ENCODE data around the gene ATXN1. TPM values are rescaled to one million over a fixed set of nuclear protein-coding genes. Genes with fewer than 3 reads are reported as not detected.
A peak's percentile ranks its signal among the peaks of the same experiment; 100 is the strongest.

ATXN1 gene
- total and polyA plus RNA-seq, 2 of the 13 experiments (the other 11 are each of a cell fraction or from before 2014, with no cell fraction given), result 20.7 to 39.5 TPM

- ChIA-PET CTCF (ENCODE audit: low intra/inter-chr PET ratio, low total read pairs) (no interaction called here), POLR2A (no interaction called here)
- no peak for FAIRE-seq
- H3K27ac ChIP-seq (ENCODE audit: extremely low read length, insufficient read depth, low read length), result no peak overlapping the region
- H2AFZ ChIP-seq (ENCODE audit: low read length), result no peak overlapping the region
- no TSS peak for BruUV-seq (replicated peaks)
- H3K36me3 ChIP-seq (replicated peaks in 1 of 2; ENCODE audit: control insufficient read depth in 1 of 2, insufficient read depth in 2 of 2, low read length in 2 of 2), result no peaks in the 10 kb centered on the region
- H3K79me2 ChIP-seq (ENCODE audit: insufficient read depth, low read length), result no peaks in the 10 kb centered on the region
- H3K4me2 ChIP-seq (ENCODE audit: low read depth, low read length), result no peak overlapping the region
- no peaks in the 10 kb centered on the region for H3K9me3 ChIP-seq (ENCODE audit: low read length)
- peaks cover 21% of the 10 kb centered on the region for H3K4me1 ChIP-seq (ENCODE audit: insufficient read depth, low read length)
- intact Hi-C loops (cut with micrococcal nuclease; ENCODE audit: unreplicated experiment), result loop anchor here (10.0 kb wide), 1 partner anchor 99 kb away; no protein-coding TSS in a partner anchor
- DNase-seq (ENCODE audit: low spot score), result no peak
- no peaks in the 10 kb centered on the region for H3K27me3 ChIP-seq (ENCODE audit: control insufficient read depth in 1 of 2, insufficient read depth in 2 of 2, low read length in 2 of 2)
- H3K4me3 ChIP-seq (replicated peaks in 1 of 3; ENCODE audit: insufficient read depth in 1 of 3, low read depth in 2 of 3, low read length in 3 of 3), result no peak overlapping the region
- no peak for ATAC-seq
- no peak overlapping the region for H3K9ac ChIP-seq (ENCODE audit: insufficient read depth, low read depth, low read length)
- 90% methylated on average over 5 of the region's 5 CpGs for WGBS (ENCODE audit: low lambda C conversion rate)
- no peaks in the 10 kb centered on the region for H4K20me1 ChIP-seq (ENCODE audit: insufficient read depth, low read length)
- in situ Hi-C loops (cut with HindIII; ENCODE audit: extremely low pct_ligation_motif_present, low pct_unique_long_range_greater_than_20kb), result no loop called here
- TF ChIP-seq ZNF788 (CRISPR knock-in tag; IDR thresholded peaks at IDR 0.05; ENCODE audit: borderline replicate concordance), result no peak
- TF ChIP-seq KLF16 (CRISPR knock-in tag; IDR thresholded peaks at IDR 0.05), result no peak
- TF ChIP-seq KDM5B (CRISPR knock-in tag; IDR thresholded peaks at IDR 0.05; ENCODE audit: borderline replicate concordance), result no peak
- TF ChIP-seq HOMEZ (CRISPR knock-in tag; IDR thresholded peaks at IDR 0.05; ENCODE audit: low read depth), result peak; percentile 63; the same call in 1 of the 2 replicates
- no peak for TF ChIP-seq MAFG (CRISPR knock-in tag; IDR thresholded peaks at IDR 0.05)
- TF ChIP-seq ZNF431 (CRISPR knock-in tag; IDR thresholded peaks at IDR 0.05; ENCODE audit: borderline replicate concordance, low read depth), result no peak
- no peak for TF ChIP-seq ZNF501 (CRISPR knock-in tag; IDR thresholded peaks at IDR 0.05)
- no peak for TF ChIP-seq ATF3 (CRISPR knock-in tag; IDR thresholded peaks at IDR 0.05)
- TF ChIP-seq PLSCR1 (CRISPR knock-in tag; IDR thresholded peaks at IDR 0.05; ENCODE audit: borderline replicate concordance), result no peak
- TF ChIP-seq ZNF12 (CRISPR knock-in tag; IDR thresholded peaks at IDR 0.05), result no peak
- TF ChIP-seq ZNF33B (CRISPR knock-in tag; IDR thresholded peaks at IDR 0.05), result no peak
- no peak for TF ChIP-seq MTA1 (CRISPR knock-in tag; IDR thresholded peaks at IDR 0.05; ENCODE audit: borderline replicate concordance)
- no peak for TF ChIP-seq YY1 (IDR thresholded peaks at IDR 0.05; ENCODE audit: insufficient read depth, insufficient replicate concordance, low read depth, low read length)
- no peak for TF ChIP-seq TAF1 (CRISPR knock-in tag; IDR thresholded peaks at IDR 0.05)
- no peak for TF ChIP-seq ZKSCAN5 (CRISPR knock-in tag; IDR thresholded peaks at IDR 0.05)
- TF ChIP-seq SKIL (CRISPR knock-in tag; IDR thresholded peaks at IDR 0.05; ENCODE audit: borderline replicate concordance), result no peak
- no peak for TF ChIP-seq ATF2 (CRISPR knock-in tag; IDR thresholded peaks at IDR 0.05)
- TF ChIP-seq FOSL2 (CRISPR knock-in tag; IDR thresholded peaks at IDR 0.05), result peak; percentile 24; the same call in 1 of the 2 replicates
- no peak for TF ChIP-seq IRF1 (CRISPR knock-in tag; IDR thresholded peaks at IDR 0.05; ENCODE audit: low read depth)
These were observed 225.7 kb downstream of the ATXN1 start for GRCh38 chr6:16535564-16535963.
